Activated T-cell treated with anti-CD3 and anti-CD28 coated beads, Interleukin-2, amount 50 U/mL, for 4 hours (primary cell): ENCODE results near the gene PROB1. TPM values are rescaled to one million over a fixed set of nuclear protein-coding genes. Genes with fewer than 3 reads are reported as not detected.
A peak's percentile ranks its signal among the peaks of the same experiment; 100 is the strongest.

Experiments used
- ATAC-seq, 2 donors: fragments of 200-7000 bp; cut with Tn5 transposase; one replicate each; pipeline ENCODE4 v1.10.0; 2021
- DNase-seq: peaks from one replicate; pipeline ENCODE4 v3.0.0-alpha.2; 2020
- H3K27me3 Mint-ChIP-seq: one replicate; pipeline ENCODE4 v1.8.0; 2021; ENCODE audit warnings: low read depth, mixed read lengths
- H3K36me3 Mint-ChIP-seq: one replicate; pipeline ENCODE4 v1.8.0; 2022; ENCODE audit warnings: mixed read lengths; ENCODE audit not compliant: insufficient read depth
- H3K4me1 Mint-ChIP-seq: one replicate; pipeline ENCODE4 v1.8.0; 2021; ENCODE audit warnings: low read depth, mixed read lengths
- H3K4me3 Mint-ChIP-seq: one replicate; pipeline ENCODE4 v1.8.0; 2021; ENCODE audit warnings: mild to moderate bottlenecking, moderate library complexity, mixed read lengths
- H3K9me3 Mint-ChIP-seq: one replicate; pipeline ENCODE4 v1.8.0; 2021; ENCODE audit warnings: mixed read lengths
- total RNA-seq, 3 donors: library from RNA; stranded (reverse); gene quantifications; one replicate each; pipeline ENCODE4 v1.2.1, GENCODE V29; 2021

PROB1 gene
- total RNA-seq, 3 donors from 2014 or later: 2.2 to 4.8 (median 4.1) TPM

- DNase-seq: no peak
- H3K9me3 Mint-ChIP-seq: no peaks in the 10 kb centered on the region
- H3K27me3 Mint-ChIP-seq: no peaks in the 10 kb centered on the region
- no peak for ATAC-seq
- peaks cover 35% of the 10 kb centered on the region for H3K4me1 Mint-ChIP-seq
- H3K36me3 Mint-ChIP-seq: peaks cover under 1% of the 10 kb centered on the region
- H3K4me3 Mint-ChIP-seq: peak overlapping the region; percentile 87
Measured at GRCh38 chr5:139404484-139404840, 9.6 kb upstream of the PROB1 start.

GRCh38 chr5:139403787-139404483 lies 9.0 kb upstream of the PROB1 start, which contains the start of gene SPATA24:
Gene SPATA24 (minus strand): TSS chr5:139404089. CDS start chr5:139404060, 29 bp downstream.
- Mint-ChIP-seq H3K4me1 (peaks cover 39% of the 10 kb centered on the region), H3K4me3 (peak within 1 kb of the TSS; percentile 87), H3K9me3 (no peaks in the 10 kb centered on the region), H3K27me3 (no peaks in the 10 kb centered on the region), H3K36me3 (peaks cover 4% of the 10 kb centered on the region)
- DNase-seq (peak; percentile 97), ATAC-seq (peak; percentile 90 to 94)

- no peaks in the 10 kb centered on the region for H3K9me3 Mint-ChIP-seq
- peaks cover 39% of the 10 kb centered on the region for H3K4me1 Mint-ChIP-seq
- H3K27me3 Mint-ChIP-seq: no peaks in the 10 kb centered on the region
- H3K36me3 Mint-ChIP-seq: peaks cover 4% of the 10 kb centered on the region
- ATAC-seq (no peak), DNase-seq (no peak)
- H3K4me3 Mint-ChIP-seq: peak overlapping the region; percentile 87
Measured at GRCh38 chr5:139403418-139403786, 8.5 kb upstream of the PROB1 start.

GRCh38 chr5:139402561-139403158 lies 7.8 kb upstream of the PROB1 start:
- H3K27me3 Mint-ChIP-seq: no peaks in the 10 kb centered on the region
- peak overlapping the region; percentile 87 for H3K4me3 Mint-ChIP-seq
- ATAC-seq: no peak
- peaks cover 4% of the 10 kb centered on the region for H3K36me3 Mint-ChIP-seq
- H3K9me3 Mint-ChIP-seq: no peaks in the 10 kb centered on the region
- no peak for DNase-seq
- peaks cover 35% of the 10 kb centered on the region for H3K4me1 Mint-ChIP-seq

DNA sequence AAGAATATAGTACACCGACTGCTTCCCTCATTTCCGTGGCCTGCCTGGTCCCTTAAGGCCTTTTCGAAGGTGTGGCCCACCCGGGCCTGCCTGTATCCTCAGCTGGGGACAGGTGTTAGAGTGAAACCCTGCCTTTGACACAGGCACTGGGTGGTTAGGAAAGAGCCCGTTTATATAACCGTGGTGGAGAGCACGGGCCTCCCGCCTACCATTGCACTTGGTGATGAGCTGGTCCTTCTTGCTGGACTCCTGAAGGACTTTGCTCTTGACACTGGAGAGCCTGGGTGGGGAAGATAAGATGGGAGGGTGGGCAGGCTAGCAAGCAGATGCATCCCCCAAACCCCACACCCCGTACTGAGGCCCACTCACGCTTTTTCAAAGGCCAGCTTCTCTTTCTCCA lies 6.6 kb upstream of the PROB1 start:
- Mint-ChIP-seq H3K4me1 (peaks cover 30% of the 10 kb centered on the region), H3K9me3 (no peaks in the 10 kb centered on the region), H3K4me3 (no peak overlapping the region), H3K36me3 (peaks cover 4% of the 10 kb centered on the region), H3K27me3 (no peaks in the 10 kb centered on the region)
- DNase-seq (no peak), ATAC-seq (no peak)

- peaks cover 4% of the 10 kb centered on the region for H3K36me3 Mint-ChIP-seq
- H3K4me3 Mint-ChIP-seq: no peak overlapping the region
- no peak for DNase-seq
Measured at GRCh38 chr5:139399501-139400121, 4.7 kb upstream of the PROB1 start.

GRCh38 chr5:139397921-139398320 lies 3.0 kb upstream of the PROB1 start:
- no peaks in the 10 kb centered on the region for H3K9me3 Mint-ChIP-seq
- H3K4me1 Mint-ChIP-seq: peaks cover 16% of the 10 kb centered on the region
- H3K4me3 Mint-ChIP-seq: no peak overlapping the region
- peaks cover 4% of the 10 kb centered on the region for H3K36me3 Mint-ChIP-seq
- H3K27me3 Mint-ChIP-seq: no peaks in the 10 kb centered on the region
- ATAC-seq (no peak), DNase-seq (no peak)

More at GRCh38 chr5:139399501-139400121, 4.7 kb upstream of the PROB1 start:
- H3K27me3 Mint-ChIP-seq: no peaks in the 10 kb centered on the region
- H3K9me3 Mint-ChIP-seq: no peaks in the 10 kb centered on the region
- ATAC-seq: no peak
- H3K4me1 Mint-ChIP-seq: peaks cover 28% of the 10 kb centered on the region

GRCh38 chr5:139396691-139397090 lies 1.8 kb upstream of the PROB1 start:
- ATAC-seq (no peak), DNase-seq (no peak)
- no peaks in the 10 kb centered on the region for H3K27me3 Mint-ChIP-seq
- peaks cover 4% of the 10 kb centered on the region for H3K36me3 Mint-ChIP-seq
- no peak overlapping the region for H3K4me3 Mint-ChIP-seq
- H3K4me1 Mint-ChIP-seq: peaks cover 15% of the 10 kb centered on the region
- no peaks in the 10 kb centered on the region for H3K9me3 Mint-ChIP-seq

- peaks cover 4% of the 10 kb centered on the region for H3K36me3 Mint-ChIP-seq
- DNase-seq: no peak
- H3K4me3 Mint-ChIP-seq: peak overlapping the region; percentile 51
- no peaks in the 10 kb centered on the region for H3K9me3 Mint-ChIP-seq
- H3K4me1 Mint-ChIP-seq: peaks cover 21% of the 10 kb centered on the region
- no peaks in the 10 kb centered on the region for H3K27me3 Mint-ChIP-seq
- ATAC-seq: no peak
Measured at GRCh38 chr5:139395844-139396640, 1.1 kb upstream of the PROB1 start.

DNA sequence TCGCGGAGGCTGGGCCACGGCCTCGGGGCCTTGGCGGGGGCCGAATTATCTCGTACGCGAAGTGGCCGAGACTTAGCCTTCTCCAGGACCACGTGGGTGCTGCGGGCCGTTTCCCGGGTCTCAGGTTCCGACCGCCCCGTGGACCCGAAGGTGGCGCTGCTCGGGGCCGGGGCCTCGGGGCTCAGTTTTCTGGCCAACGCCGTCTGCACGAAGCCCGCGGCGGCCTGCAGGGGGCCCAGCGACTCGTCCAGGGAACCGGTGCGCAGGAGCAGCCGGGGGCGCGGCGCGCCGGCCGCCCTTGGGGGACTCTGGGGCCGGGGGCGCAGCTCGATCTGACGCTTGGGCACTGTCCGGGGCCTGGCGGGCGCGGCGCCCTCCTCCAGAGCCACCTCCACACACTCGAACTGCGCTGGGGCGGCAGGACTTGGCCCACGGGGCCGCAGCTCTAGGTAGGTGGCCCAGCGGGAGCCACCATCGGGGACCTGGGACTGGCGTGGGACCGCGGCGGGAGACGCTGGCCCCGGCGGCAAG lies 716 bp downstream of the PROB1 start:
- ATAC-seq: peak in 1 of 2 donors; percentile 30
- H3K4me1 Mint-ChIP-seq: peaks cover 35% of the 10 kb centered on the region
- no peaks in the 10 kb centered on the region for H3K27me3 Mint-ChIP-seq
- H3K36me3 Mint-ChIP-seq: peaks cover under 1% of the 10 kb centered on the region
- no peaks in the 10 kb centered on the region for H3K9me3 Mint-ChIP-seq
- peak; percentile 56 for DNase-seq
- H3K4me3 Mint-ChIP-seq: peak overlapping the region; percentile 89

DNA sequence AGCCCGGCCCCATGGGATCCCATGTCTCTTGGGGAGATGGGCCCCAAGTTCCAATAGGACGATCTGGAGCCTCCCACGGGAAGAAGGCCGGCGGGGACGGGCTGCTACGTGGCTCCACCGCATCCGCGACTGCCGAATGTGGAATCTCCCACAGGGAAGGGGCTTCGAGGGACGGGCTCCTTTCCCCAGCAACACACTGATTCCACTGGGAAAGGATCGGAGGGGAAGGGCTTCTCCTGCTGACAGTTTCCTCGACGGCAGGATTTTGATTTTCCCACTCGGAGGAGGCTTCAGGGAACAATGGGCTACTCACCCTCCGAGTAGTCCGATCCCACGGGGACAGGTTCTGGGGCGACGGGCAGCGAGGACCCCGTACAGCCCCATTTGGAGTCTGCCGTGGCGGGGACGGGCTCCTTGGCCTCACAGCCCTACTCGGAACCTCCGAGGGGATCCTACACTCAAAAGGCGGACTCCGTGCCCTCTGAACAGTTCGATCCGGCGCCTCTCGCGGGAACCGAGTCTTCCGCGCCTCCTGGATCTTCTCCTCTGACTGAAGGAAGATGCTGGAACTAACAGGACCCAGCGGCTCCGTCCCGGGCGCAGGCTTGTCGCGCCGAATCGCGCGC lies 1.3 kb downstream of the PROB1 start:
- Mint-ChIP-seq H3K4me3 (peak overlapping the region; percentile 89), H3K4me1 (peaks cover 34% of the 10 kb centered on the region), H3K27me3 (no peaks in the 10 kb centered on the region), H3K36me3 (no peaks in the 10 kb centered on the region), H3K9me3 (no peaks in the 10 kb centered on the region)
- no peak for DNase-seq
- ATAC-seq: no peak

DNA sequence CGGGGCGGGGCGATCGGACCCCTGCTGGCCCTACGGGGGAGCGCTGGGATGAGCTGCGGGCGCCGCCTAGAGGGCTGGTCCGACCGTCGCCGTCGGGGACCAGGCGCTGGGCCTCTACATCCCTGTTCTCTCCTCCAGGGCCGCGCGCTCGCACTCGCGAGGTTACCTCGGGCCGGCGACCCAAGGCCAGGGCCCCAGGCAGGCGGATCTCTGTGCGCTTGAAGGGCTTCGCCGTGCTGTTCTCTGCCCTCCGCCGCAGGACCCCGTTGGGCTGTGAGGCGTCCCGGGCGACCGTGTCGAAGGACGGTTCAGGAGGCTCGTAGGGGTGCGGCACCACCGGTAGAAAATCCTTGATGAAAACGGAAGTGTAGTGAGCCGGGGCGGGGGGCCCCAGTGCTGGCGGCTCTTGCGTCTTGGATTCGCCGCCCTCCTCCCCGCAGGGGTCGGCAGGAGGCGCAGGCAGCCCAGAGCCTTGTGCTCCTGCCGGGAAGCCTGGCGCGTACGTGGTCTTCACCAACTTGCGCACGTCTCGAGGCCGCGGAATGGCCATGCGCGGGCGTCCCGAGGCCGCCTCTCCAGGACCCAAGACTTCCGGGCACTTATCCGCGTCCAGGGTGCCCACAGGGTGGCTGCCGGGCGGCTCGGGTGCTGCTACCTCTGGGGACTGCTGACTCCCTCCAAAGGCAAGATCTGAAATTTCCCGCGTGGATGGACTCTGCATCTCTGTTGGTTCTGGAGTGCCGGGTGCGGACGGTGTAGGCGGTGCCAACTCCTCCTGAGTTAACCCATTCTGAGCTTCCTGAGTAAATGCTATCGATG lies 2.0 kb downstream of the PROB1 start:
- H3K4me1 Mint-ChIP-seq: peaks cover 34% of the 10 kb centered on the region
- ATAC-seq (peak; percentile 73 to 81), DNase-seq (peak; percentile 63)
- no peaks in the 10 kb centered on the region for H3K36me3 Mint-ChIP-seq
- no peaks in the 10 kb centered on the region for H3K27me3 Mint-ChIP-seq
- peak overlapping the region; percentile 89 for H3K4me3 Mint-ChIP-seq
- H3K9me3 Mint-ChIP-seq: no peaks in the 10 kb centered on the region

DNA sequence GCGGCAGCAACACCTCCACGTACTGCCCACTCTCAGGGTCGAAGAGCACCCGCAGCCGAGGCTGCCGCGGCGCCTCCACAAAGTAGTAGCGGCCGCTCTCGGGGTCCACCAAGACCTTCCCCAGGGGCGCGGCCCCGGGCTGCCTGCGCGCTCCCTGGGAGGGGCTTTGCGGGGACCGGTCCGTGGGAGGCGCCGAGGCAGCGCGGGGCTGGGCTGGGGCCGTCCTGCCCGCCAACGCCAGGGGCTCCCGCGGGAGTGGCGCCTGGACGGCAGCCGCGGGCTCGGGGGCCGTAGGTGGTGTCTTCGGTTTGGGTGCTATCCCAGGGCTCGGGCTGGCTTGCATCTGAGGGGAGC lies 2.6 kb downstream of the PROB1 start:
- Mint-ChIP-seq H3K4me3 (peak overlapping the region; percentile 89), H3K36me3 (no peaks in the 10 kb centered on the region), H3K9me3 (no peaks in the 10 kb centered on the region), H3K27me3 (no peaks in the 10 kb centered on the region), H3K4me1 (peaks cover 34% of the 10 kb centered on the region)
- DNase-seq: no peak
- peak in 1 of 2 donors; percentile 39 for ATAC-seq
